Measurements from ENCODE around the gene TENM3.

DNA sequence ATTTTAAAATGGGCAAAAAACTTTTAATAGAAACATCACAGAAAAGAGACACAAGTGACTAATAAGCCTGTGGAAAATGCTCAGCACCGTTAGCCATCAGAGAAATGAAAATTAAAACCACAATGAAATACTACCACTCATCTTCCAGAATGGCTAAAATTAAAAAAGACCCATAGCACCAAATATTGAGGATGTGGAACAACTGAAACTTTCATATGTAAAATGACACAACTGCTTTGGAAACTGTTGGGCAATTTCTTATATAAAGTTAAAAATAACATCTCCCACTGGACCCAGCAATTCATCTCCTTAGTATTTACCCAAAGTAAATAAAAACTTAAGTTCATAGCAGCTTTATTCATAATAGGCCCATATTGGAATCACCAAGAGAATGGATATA is 94.2 kb downstream of the TENM3 start:
- no peak for TF ChIP-seq JUN (IDR thresholded peaks at IDR 0.05; ENCODE audit: low read depth, low read length)
- TF ChIP-seq, protein P1, sequence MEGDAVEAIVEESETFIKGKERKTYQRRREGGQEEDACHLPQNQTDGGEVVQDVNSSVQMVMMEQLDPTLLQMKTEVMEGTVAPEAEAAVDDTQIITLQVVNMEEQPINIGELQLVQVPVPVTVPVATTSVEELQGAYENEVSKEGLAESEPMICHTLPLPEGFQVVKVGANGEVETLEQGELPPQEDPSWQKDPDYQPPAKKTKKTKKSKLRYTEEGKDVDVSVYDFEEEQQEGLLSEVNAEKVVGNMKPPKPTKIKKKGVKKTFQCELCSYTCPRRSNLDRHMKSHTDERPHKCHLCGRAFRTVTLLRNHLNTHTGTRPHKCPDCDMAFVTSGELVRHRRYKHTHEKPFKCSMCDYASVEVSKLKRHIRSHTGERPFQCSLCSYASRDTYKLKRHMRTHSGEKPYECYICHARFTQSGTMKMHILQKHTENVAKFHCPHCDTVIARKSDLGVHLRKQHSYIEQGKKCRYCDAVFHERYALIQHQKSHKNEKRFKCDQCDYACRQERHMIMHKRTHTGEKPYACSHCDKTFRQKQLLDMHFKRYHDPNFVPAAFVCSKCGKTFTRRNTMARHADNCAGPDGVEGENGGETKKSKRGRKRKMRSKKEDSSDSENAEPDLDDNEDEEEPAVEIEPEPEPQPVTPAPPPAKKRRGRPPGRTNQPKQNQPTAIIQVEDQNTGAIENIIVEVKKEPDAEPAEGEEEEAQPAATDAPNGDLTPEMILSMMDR (IDR thresholded peaks at IDR 0.05; ENCODE audit: control extremely low read depth in 1 of 3, insufficient read depth in 1 of 3, low read depth in 1 of 3, low read length in 3 of 3), result no peak
- TF ChIP-seq USF2 (IDR thresholded peaks at IDR 0.05; ENCODE audit: low read length), result no peak
- no peak for TF ChIP-seq RAD21 (IDR thresholded peaks at IDR 0.05 in 1 of 2, conservative IDR thresholded peaks at IDR 0.05 in 1 of 2; ENCODE audit: low read depth in 2 of 2, low read length in 2 of 2)
- TF ChIP-seq CHD1 (IDR thresholded peaks at IDR 0.05; ENCODE audit: low read depth, low read length), result no peak
- no peak for TF ChIP-seq POLR2A (IDR thresholded peaks at IDR 0.05; ENCODE audit: control extremely low read depth in 1 of 2, low read depth in 2 of 2, low read length in 2 of 2)
- TF ChIP-seq SP1 (IDR thresholded peaks at IDR 0.05; ENCODE audit: low read depth, low read length), result no peak
